K562 (cell line): ENCODE results near the gene EZH2. TPM values are rescaled to one million over a fixed set of nuclear protein-coding genes. Genes with fewer than 3 reads are reported as not detected.

Source experiments
- E2F8 ChIP-seq: fragments of 450-650 bp; IDR thresholded peaks from 2 replicates; pipeline ENCODE4 v1.7.1; 2018; ENCODE audit warnings: mild to moderate bottlenecking, low read depth; ENCODE audit not compliant: partially characterized antibody
- FOSL1 ChIP-seq: fragments of 200-800 bp; sonication (Bioruptor generic); conservative IDR thresholded peaks from 2 replicates; pipeline ENCODE4 v1.6.1; 2016; ENCODE audit warnings: missing genetic modification characterization, missing compliant biosample characterization
- HDAC3 ChIP-seq: fragments of 450-650 bp; IDR thresholded peaks from 2 replicates; pipeline ENCODE4 v1.6.1; 2018; ENCODE audit warnings: borderline replicate concordance, mild to moderate bottlenecking, moderate library complexity; ENCODE audit not compliant: partially characterized antibody
- NCOA2 ChIP-seq, 2 experiments: fragments of 450-650 bp; IDR thresholded peaks; 2 replicates each; pipeline ENCODE4 v1.6.1; 2018; ENCODE audit warnings: mild to moderate bottlenecking in 2 of 2, moderate library complexity in 1 of 2; ENCODE audit not compliant: partially characterized antibody in 2 of 2
- NFYB ChIP-seq: IDR thresholded peaks from 2 replicates; pipeline ENCODE4 v1.6.1; 2011; ENCODE audit warnings: mild to moderate bottlenecking, moderate library complexity; ENCODE audit not compliant: insufficient read length; ENCODE audit errors: extremely low read depth
- NR1H2 ChIP-seq: sonication (generic); formaldehyde crosslinking; IDR thresholded peaks from 2 replicates; pipeline ENCODE4 v1.4.0; 2020; ENCODE audit warnings: mild to moderate bottlenecking, missing genetic modification reagents
- PPARD ChIP-seq: fragments of 250-450 bp; sonication (Bioruptor Pico); IDR thresholded peaks from 2 replicates; pipeline ENCODE4 v1.8.0; 2022; ENCODE audit warnings: inconsistent platforms, mild to moderate bottlenecking, moderate library complexity
- SMARCE1 ChIP-seq: fragments of 450-650 bp; IDR thresholded peaks from 2 replicates; pipeline ENCODE4 v1.7.1; 2016; ENCODE audit warnings: mild to moderate bottlenecking
- TAL1 ChIP-seq: fragments of 450-650 bp; IDR thresholded peaks from 2 replicates; pipeline ENCODE4 v1.6.1; 2016; ENCODE audit warnings: mild to moderate bottlenecking
- TARDBP ChIP-seq: fragments of 450-650 bp; IDR thresholded peaks from 2 replicates; pipeline ENCODE4 v1.6.1; 2016
- TCF7L2 ChIP-seq: fragments of 150-350 bp; IDR thresholded peaks from 2 replicates; pipeline ENCODE4 v1.6.1; 2016; ENCODE audit warnings: low read depth, mild to moderate bottlenecking, low read length, moderate library complexity
- TEAD2 ChIP-seq: fragments of 450-650 bp; IDR thresholded peaks from 2 replicates; pipeline ENCODE4 v1.6.1; 2016; ENCODE audit warnings: missing genetic modification characterization, control low read depth, missing compliant biosample characterization
- ZBTB12 ChIP-seq: fragments of 250-450 bp; sonication (Bioruptor Pico); IDR thresholded peaks from 2 replicates; pipeline ENCODE4 v1.4.0; 2020
- ZFP30 ChIP-seq: fragments of 250-450 bp; sonication (Bioruptor Pico); IDR thresholded peaks from 2 replicates; pipeline ENCODE4 v1.8.0; 2022; ENCODE audit warnings: moderate library complexity, mild to moderate bottlenecking, inconsistent platforms, borderline replicate concordance
- ZNF780A ChIP-seq: fragments of 250-450 bp; sonication (Bioruptor Pico); IDR thresholded peaks from 2 replicates; pipeline ENCODE4 v1.5.0; 2021; ENCODE audit warnings: mild to moderate bottlenecking
- ZNF830 ChIP-seq: fragments of 250-450 bp; sonication (Bioruptor Pico); IDR thresholded peaks from 2 replicates; pipeline ENCODE4 v1.5.0; 2021; ENCODE audit warnings: mild to moderate bottlenecking
- polyA plus RNA-seq, 8 experiments: library from polyadenylated mRNA; depleted of rRNA in 4 of 8; stranded (reverse) in 5 of 8; unstranded in 3 of 8; fragments of >200 nt; fragmentation: Nextera tagmentation in 2 of 8; fragmentation: Illumina TruSeq in 1 of 8; extraction: Ambion mirVana in 2 of 8; extraction: Trizol in 1 of 8; gene quantifications; 2 replicates each; pipeline versions ENCODE4 v1.2.1 to v1.2.3, GENCODE V29; 2011 to 2014; ENCODE audit warnings: inconsistent platforms in 1 of 8, missing spikeins in 1 of 8
- total RNA-seq, 7 experiments: library from RNA; depleted of rRNA in 6 of 7; stranded (reverse); fragments of >200 nt in 6 of 7; fragmentation: Illumina TruSeq in 2 of 7; extraction: Trizol in 2 of 7; gene quantifications; 2 replicates each; pipeline versions ENCODE4 v1.2.1 to v1.2.3, GENCODE V29; 2011 to 2021; ENCODE audit warnings: low replicate concordance in 1 of 7
- TF ChIP-seq, protein P1 (sequence below): fragments of 250-450 bp; sonication (Bioruptor Pico); IDR thresholded peaks from 2 replicates; pipeline ENCODE4 v1.4.0; 2020; ENCODE audit warnings: mild to moderate bottlenecking, moderate library complexity
- TF ChIP-seq, protein P2 (sequence below): fragments of 450-650 bp; IDR thresholded peaks from 2 replicates; pipeline ENCODE4 v1.6.1; 2014; ENCODE audit warnings: low read depth, mild to moderate bottlenecking, moderate library complexity, borderline replicate concordance
- TF ChIP-seq, protein P3 (sequence below), 3 experiments: IDR thresholded peaks in 2 of 3; conservative IDR thresholded peaks in 1 of 3; 2 replicates each; pipeline ENCODE4 v1.5.1; 2011 to 2012; ENCODE audit warnings: low read length in 3 of 3, mild to moderate bottlenecking in 3 of 3, control low read depth in 2 of 3, improper control_type of control experiment in 1 of 3, inconsistent platforms in 1 of 3, low read depth in 1 of 3, mixed read lengths in 1 of 3, moderate library complexity in 1 of 3; ENCODE audit not compliant: insufficient read depth in 2 of 3

The EZH2 gene
- total and polyA plus RNA-seq, 9 of the 15 experiments (the other 6 are each of a cell fraction or from before 2014, with no cell fraction given) = 48.7 to 175 (median 98.6) TPM

- no peak for TF ChIP-seq NCOA2 (IDR thresholded peaks at IDR 0.05; ENCODE audit: partially characterized antibody in 2 of 2)
- 0 out of 2 replicates have a peak, but pooled peaks have one; percentile 5 for TF ChIP-seq FOSL1 (tag)
- TF ChIP-seq, protein P1, sequence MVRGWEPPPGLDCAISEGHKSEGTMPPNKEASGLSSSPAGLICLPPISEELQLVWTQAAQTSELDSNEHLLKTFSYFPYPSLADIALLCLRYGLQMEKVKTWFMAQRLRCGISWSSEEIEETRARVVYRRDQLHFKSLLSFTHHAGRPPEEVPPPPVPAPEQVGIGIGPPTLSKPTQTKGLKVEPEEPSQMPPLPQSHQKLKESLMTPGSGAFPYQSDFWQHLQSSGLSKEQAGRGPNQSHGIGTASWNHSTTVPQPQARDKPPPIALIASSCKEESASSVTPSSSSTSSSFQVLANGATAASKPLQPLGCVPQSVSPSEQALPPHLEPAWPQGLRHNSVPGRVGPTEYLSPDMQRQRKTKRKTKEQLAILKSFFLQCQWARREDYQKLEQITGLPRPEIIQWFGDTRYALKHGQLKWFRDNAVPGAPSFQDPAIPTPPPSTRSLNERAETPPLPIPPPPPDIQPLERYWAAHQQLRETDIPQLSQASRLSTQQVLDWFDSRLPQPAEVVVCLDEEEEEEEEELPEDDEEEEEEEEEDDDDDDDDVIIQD (CRISPR knock-in tag) = no peak
- no peak for TF ChIP-seq ZNF780A (CRISPR knock-in tag)
- no peak for TF ChIP-seq PPARD (CRISPR knock-in tag)
- no peak for TF ChIP-seq TAL1
- no peak for TF ChIP-seq ZBTB12 (CRISPR knock-in tag)
- TF ChIP-seq NR1H2 (CRISPR knock-in tag) = peak; percentile 91
- TF ChIP-seq, protein P2, sequence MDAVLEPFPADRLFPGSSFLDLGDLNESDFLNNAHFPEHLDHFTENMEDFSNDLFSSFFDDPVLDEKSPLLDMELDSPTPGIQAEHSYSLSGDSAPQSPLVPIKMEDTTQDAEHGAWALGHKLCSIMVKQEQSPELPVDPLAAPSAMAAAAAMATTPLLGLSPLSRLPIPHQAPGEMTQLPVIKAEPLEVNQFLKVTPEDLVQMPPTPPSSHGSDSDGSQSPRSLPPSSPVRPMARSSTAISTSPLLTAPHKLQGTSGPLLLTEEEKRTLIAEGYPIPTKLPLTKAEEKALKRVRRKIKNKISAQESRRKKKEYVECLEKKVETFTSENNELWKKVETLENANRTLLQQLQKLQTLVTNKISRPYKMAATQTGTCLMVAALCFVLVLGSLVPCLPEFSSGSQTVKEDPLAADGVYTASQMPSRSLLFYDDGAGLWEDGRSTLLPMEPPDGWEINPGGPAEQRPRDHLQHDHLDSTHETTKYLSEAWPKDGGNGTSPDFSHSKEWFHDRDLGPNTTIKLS = no peak; the same call in 1 of the 2 replicates
- no peak for TF ChIP-seq SMARCE1
- no peak for TF ChIP-seq ZFP30 (CRISPR knock-in tag)
- TF ChIP-seq NFYB = peak; percentile 77
- TF ChIP-seq, protein P3, sequence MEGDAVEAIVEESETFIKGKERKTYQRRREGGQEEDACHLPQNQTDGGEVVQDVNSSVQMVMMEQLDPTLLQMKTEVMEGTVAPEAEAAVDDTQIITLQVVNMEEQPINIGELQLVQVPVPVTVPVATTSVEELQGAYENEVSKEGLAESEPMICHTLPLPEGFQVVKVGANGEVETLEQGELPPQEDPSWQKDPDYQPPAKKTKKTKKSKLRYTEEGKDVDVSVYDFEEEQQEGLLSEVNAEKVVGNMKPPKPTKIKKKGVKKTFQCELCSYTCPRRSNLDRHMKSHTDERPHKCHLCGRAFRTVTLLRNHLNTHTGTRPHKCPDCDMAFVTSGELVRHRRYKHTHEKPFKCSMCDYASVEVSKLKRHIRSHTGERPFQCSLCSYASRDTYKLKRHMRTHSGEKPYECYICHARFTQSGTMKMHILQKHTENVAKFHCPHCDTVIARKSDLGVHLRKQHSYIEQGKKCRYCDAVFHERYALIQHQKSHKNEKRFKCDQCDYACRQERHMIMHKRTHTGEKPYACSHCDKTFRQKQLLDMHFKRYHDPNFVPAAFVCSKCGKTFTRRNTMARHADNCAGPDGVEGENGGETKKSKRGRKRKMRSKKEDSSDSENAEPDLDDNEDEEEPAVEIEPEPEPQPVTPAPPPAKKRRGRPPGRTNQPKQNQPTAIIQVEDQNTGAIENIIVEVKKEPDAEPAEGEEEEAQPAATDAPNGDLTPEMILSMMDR (IDR thresholded peaks at IDR 0.05 in 2 of 3, conservative IDR thresholded peaks at IDR 0.05 in 1 of 3; ENCODE audit: insufficient read depth in 2 of 3, low read depth in 1 of 3, low read length in 3 of 3) = no peak
- TF ChIP-seq TCF7L2 = no peak
- no peak for TF ChIP-seq HDAC3
- TF ChIP-seq TEAD2 (tag) = no peak
- no peak for TF ChIP-seq ZNF830 (CRISPR knock-in tag)
- peak; percentile 95 for TF ChIP-seq TARDBP
- TF ChIP-seq E2F8 = peak; percentile 99
These were observed 370 bp upstream of the EZH2 start (continued) for GRCh38 chr7:148884299-148885022.
